ENCODE measurements around the gene BABAM2. TPM values are rescaled to one million over a fixed set of nuclear protein-coding genes. Genes with fewer than 3 reads are reported as not detected.

The BABAM2 gene
- total RNA-seq, 1 donor from 2014 or later, result 37.1 TPM

- DNase-seq (ENCODE audit: low spot score, unreplicated experiment), result no peak
- H3K4me3 Mint-ChIP-seq (ENCODE audit: low read depth), result no peak overlapping the region
- no peak overlapping the region for H3K27ac Mint-ChIP-seq
- H3K27me3 Mint-ChIP-seq, result no peaks in the 10 kb centered on the region
- no peak for TF ChIP-seq CTCF (IDR thresholded peaks at IDR 0.05; ENCODE audit: unreplicated experiment)
- H3K9me3 Mint-ChIP-seq (ENCODE audit: low read depth), result no peaks in the 10 kb centered on the region
- H3K36me3 Mint-ChIP-seq (ENCODE audit: insufficient read depth), result no peaks in the 10 kb centered on the region
- H3K4me1 Mint-ChIP-seq (ENCODE audit: low read depth), result peaks cover 3% of the 10 kb centered on the region
Measured at GRCh38 chr2:28083476-28083875, 192.9 kb downstream of the BABAM2 start.

GRCh38 chr2:28084564-28084963 is 194.0 kb downstream of the BABAM2 start:
- Mint-ChIP-seq H3K9me3 (ENCODE audit: low read depth) (no peaks in the 10 kb centered on the region), H3K36me3 (ENCODE audit: insufficient read depth) (no peaks in the 10 kb centered on the region), H3K4me1 (ENCODE audit: low read depth) (peaks cover 4% of the 10 kb centered on the region), H3K4me3 (ENCODE audit: low read depth) (no peak overlapping the region), H3K27ac (no peak overlapping the region), H3K27me3 (no peaks in the 10 kb centered on the region)
- no peak for TF ChIP-seq CTCF (IDR thresholded peaks at IDR 0.05; ENCODE audit: unreplicated experiment)
- DNase-seq (ENCODE audit: low spot score, unreplicated experiment), result no peak

- no peak for TF ChIP-seq CTCF (IDR thresholded peaks at IDR 0.05; ENCODE audit: unreplicated experiment)
- no peaks in the 10 kb centered on the region for H3K9me3 Mint-ChIP-seq (ENCODE audit: low read depth)
- no peaks in the 10 kb centered on the region for H3K27me3 Mint-ChIP-seq
- no peak for DNase-seq (ENCODE audit: low spot score, unreplicated experiment)
- no peak overlapping the region for H3K27ac Mint-ChIP-seq
- H3K4me1 Mint-ChIP-seq (ENCODE audit: low read depth), result peaks cover 4% of the 10 kb centered on the region
- no peaks in the 10 kb centered on the region for H3K36me3 Mint-ChIP-seq (ENCODE audit: insufficient read depth)
- no peak overlapping the region for H3K4me3 Mint-ChIP-seq (ENCODE audit: low read depth)
Measured at GRCh38 chr2:28085201-28085600, 194.7 kb downstream of the BABAM2 start.

- DNase-seq (ENCODE audit: low spot score, unreplicated experiment), result no peak
- Mint-ChIP-seq H3K9me3 (ENCODE audit: low read depth) (no peaks in the 10 kb centered on the region), H3K4me3 (ENCODE audit: low read depth) (no peak overlapping the region), H3K4me1 (ENCODE audit: low read depth) (peaks cover 2% of the 10 kb centered on the region), H3K27me3 (no peaks in the 10 kb centered on the region), H3K27ac (no peak overlapping the region), H3K36me3 (ENCODE audit: insufficient read depth) (no peaks in the 10 kb centered on the region)
- no peak for TF ChIP-seq CTCF (IDR thresholded peaks at IDR 0.05; ENCODE audit: unreplicated experiment)
Measured at GRCh38 chr2:28086611-28087010, 196.1 kb downstream of the BABAM2 start.

DNA sequence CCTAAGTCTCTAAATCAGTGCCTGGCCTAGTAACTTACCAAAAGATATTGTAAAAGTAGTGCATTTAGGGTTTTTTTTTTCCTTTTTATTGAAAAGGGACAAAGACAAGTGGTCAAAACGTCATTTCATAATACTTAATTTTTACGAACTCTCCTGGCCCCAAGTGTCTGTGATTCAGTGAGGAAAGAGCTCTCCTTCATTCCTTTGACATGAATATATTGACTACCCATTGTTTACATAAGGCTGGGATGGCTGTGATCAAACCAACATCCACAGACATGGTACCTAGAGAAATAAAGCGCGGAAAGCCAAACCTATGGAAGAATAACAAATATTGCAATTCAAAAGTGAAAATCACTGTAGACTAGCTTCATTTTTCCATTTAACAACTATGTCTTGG is 198.4 kb downstream of the BABAM2 start:
- H3K4me3 Mint-ChIP-seq (ENCODE audit: low read depth), result no peak overlapping the region
- no peaks in the 10 kb centered on the region for H3K27me3 Mint-ChIP-seq
- H3K27ac Mint-ChIP-seq, result no peak overlapping the region

More for the DNA sequence above, 198.4 kb downstream of the BABAM2 start:
- Mint-ChIP-seq H3K9me3 (ENCODE audit: low read depth) (no peaks in the 10 kb centered on the region), H3K36me3 (ENCODE audit: insufficient read depth) (no peaks in the 10 kb centered on the region), H3K4me1 (ENCODE audit: low read depth) (peaks cover 2% of the 10 kb centered on the region)
- no peak for DNase-seq (ENCODE audit: low spot score, unreplicated experiment)
- no peak for TF ChIP-seq CTCF (IDR thresholded peaks at IDR 0.05; ENCODE audit: unreplicated experiment)

Measured in progenitor cell of endocrine pancreas (in vitro differentiated cells).